ENCODE results near the gene CCDC148. TPM values are rescaled to one million over a fixed set of nuclear protein-coding genes. Genes with fewer than 3 reads are reported as not detected.
A peak's percentile ranks its signal among the peaks of the same experiment; 100 is the strongest.

CCDC148 gene
- total RNA-seq, 1 experiment from 2014 or later: 0.11 TPM

DNA sequence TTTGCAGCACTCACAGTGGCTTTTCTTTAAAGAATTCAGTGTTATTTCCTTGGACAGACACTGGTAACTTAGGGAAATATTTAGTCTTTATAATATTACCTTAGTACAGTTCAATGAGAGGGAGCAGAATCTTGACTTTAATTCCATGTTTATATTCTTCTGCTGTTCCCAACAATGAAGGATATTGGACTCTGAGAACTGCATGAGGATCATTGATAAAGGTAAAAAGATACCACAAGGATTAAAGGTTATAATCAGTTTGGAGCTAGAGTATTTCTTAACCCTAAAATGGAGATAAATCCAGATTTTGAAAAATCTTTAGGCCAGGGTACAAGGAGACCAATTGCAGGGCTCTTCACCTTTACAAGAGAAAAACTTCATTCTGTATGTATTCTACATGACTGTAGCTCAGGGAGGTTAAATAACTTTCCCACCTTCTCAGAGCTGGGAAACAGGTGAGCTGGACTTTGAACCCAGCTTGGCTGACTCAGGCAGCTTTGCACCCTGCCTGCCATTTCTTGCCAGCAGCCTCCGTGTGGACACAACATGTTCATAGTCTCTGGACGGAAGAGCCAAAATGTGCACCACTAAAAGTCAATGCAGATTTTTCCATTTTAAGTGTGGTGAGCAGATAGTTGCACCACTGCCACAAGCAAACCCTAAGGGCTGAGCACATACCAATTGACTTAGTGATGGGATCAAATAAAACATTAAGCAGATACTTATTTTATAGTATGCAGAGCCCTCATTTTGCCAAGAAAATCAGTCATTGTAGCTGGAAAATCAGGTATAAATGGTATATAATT lies 328.2 kb downstream of the CCDC148 start:
- H3K9me3 ChIP-seq (ENCODE audit: low read length): no peaks in the 10 kb centered on the region
- H2AFZ ChIP-seq (ENCODE audit: low read length): no peak overlapping the region
- peak; percentile 65 for DNase-seq
- H3K4me1 ChIP-seq (ENCODE audit: insufficient read depth, low read length): peaks cover 19% of the 10 kb centered on the region
- BruUV-seq (replicated peaks): no TSS peak
- ATAC-seq: no peak
- no peak overlapping the region for H3K9ac ChIP-seq (ENCODE audit: low read length)
- H4K20me1 ChIP-seq (ENCODE audit: low read length): no peaks in the 10 kb centered on the region
- H3K4me3 ChIP-seq (ENCODE audit: low read length): no peak overlapping the region
- POLR2A ChIA-PET (ENCODE audit: unreplicated experiment): no interaction called here
- H3K9me2 ChIP-seq (replicated peaks; ENCODE audit: low read length): no peaks in the 10 kb centered on the region
- H3K27me3 ChIP-seq (ENCODE audit: low read length): no peaks in the 10 kb centered on the region
- no peaks in the 10 kb centered on the region for H3K36me3 ChIP-seq (ENCODE audit: low read depth, low read length)
- no peak overlapping the region for H3K27ac ChIP-seq (ENCODE audit: low read length)
- CTCF ChIA-PET: no interaction called here
- TF ChIP-seq EZH2 (IDR thresholded peaks at IDR 0.05; ENCODE audit: low read length, unreplicated experiment) (no peak), EZH2phosphoT487 (IDR thresholded peaks at IDR 0.05; ENCODE audit: borderline replicate concordance, low read length) (no peak)
- TF ChIP-seq, protein P1, sequence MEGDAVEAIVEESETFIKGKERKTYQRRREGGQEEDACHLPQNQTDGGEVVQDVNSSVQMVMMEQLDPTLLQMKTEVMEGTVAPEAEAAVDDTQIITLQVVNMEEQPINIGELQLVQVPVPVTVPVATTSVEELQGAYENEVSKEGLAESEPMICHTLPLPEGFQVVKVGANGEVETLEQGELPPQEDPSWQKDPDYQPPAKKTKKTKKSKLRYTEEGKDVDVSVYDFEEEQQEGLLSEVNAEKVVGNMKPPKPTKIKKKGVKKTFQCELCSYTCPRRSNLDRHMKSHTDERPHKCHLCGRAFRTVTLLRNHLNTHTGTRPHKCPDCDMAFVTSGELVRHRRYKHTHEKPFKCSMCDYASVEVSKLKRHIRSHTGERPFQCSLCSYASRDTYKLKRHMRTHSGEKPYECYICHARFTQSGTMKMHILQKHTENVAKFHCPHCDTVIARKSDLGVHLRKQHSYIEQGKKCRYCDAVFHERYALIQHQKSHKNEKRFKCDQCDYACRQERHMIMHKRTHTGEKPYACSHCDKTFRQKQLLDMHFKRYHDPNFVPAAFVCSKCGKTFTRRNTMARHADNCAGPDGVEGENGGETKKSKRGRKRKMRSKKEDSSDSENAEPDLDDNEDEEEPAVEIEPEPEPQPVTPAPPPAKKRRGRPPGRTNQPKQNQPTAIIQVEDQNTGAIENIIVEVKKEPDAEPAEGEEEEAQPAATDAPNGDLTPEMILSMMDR (conservative IDR thresholded peaks at IDR 0.05; ENCODE audit: low read depth, low read length): no peak
- H3K4me2 ChIP-seq (ENCODE audit: low read length): 0 out of 2 replicates have a peak overlapping the region, but pooled peaks have one; percentile 1
- intact Hi-C loops (cut with micrococcal nuclease): no loop called here
- no peaks in the 10 kb centered on the region for H3K79me2 ChIP-seq (ENCODE audit: low read length)
- H3F3A ChIP-seq (ENCODE audit: low read length, unreplicated experiment): no peaks in the 10 kb centered on the region

DNA sequence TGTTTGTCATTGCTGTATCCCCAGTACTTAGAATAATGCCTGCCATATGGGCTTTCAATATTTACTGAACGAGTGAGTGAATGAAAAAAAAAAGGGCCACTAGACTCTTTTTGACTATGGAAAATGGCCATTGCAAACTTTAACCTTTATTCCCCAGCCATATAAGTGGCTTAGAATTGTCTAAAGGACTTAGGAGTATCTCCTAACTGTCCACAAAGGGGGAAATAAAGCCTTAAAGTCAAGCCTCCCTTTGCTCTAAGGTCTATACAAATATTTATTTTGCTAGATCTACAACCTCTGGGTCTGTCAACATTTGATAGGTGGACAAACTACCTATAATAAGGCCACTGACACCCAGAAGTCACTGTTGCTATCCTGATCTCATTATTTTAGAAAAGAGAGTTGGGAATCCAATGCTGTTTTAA lies 329.2 kb downstream of the CCDC148 start:
- no peak overlapping the region for H3K4me3 ChIP-seq (ENCODE audit: low read length)
- TF ChIP-seq, protein P1 (conservative IDR thresholded peaks at IDR 0.05; ENCODE audit: low read depth, low read length): no peak
- TF ChIP-seq EZH2phosphoT487 (IDR thresholded peaks at IDR 0.05; ENCODE audit: borderline replicate concordance, low read length): no peak
- no peak for TF ChIP-seq EZH2 (IDR thresholded peaks at IDR 0.05; ENCODE audit: low read length, unreplicated experiment)
- no peaks in the 10 kb centered on the region for H4K20me1 ChIP-seq (ENCODE audit: low read length)
- no peaks in the 10 kb centered on the region for H3K9me2 ChIP-seq (replicated peaks; ENCODE audit: low read length)
- H2AFZ ChIP-seq (ENCODE audit: low read length): no peak overlapping the region
- no peak for DNase-seq
- CTCF ChIA-PET: no interaction called here
- H3K27ac ChIP-seq (ENCODE audit: low read length): no peak overlapping the region
- no peak for ATAC-seq
- H3K4me2 ChIP-seq (ENCODE audit: low read length): no peak overlapping the region
- POLR2A ChIA-PET (ENCODE audit: unreplicated experiment): no interaction called here
- no peaks in the 10 kb centered on the region for H3K27me3 ChIP-seq (ENCODE audit: low read length)
- no peaks in the 10 kb centered on the region for H3K9me3 ChIP-seq (ENCODE audit: low read length)
- no TSS peak for BruUV-seq (replicated peaks)
- intact Hi-C loops (cut with micrococcal nuclease): no loop called here
- no peak overlapping the region for H3K9ac ChIP-seq (ENCODE audit: low read length)
- H3K4me1 ChIP-seq (ENCODE audit: insufficient read depth, low read length): peaks cover 19% of the 10 kb centered on the region
- H3K79me2 ChIP-seq (ENCODE audit: low read length): no peaks in the 10 kb centered on the region
- H3K36me3 ChIP-seq (ENCODE audit: low read depth, low read length): no peaks in the 10 kb centered on the region
- H3F3A ChIP-seq (ENCODE audit: low read length, unreplicated experiment): no peaks in the 10 kb centered on the region

Data from PC-3 (cell line).